ENCODE measurements around the gene MVD. TPM values are rescaled to one million over a fixed set of nuclear protein-coding genes. Genes with fewer than 3 reads are reported as not detected.
A peak's percentile ranks its signal among the peaks of the same experiment; 100 is the strongest.

MVD gene
- total and polyA plus RNA-seq, 8 donors: 7.1 to 302 (median 45.9) TPM

DNA sequence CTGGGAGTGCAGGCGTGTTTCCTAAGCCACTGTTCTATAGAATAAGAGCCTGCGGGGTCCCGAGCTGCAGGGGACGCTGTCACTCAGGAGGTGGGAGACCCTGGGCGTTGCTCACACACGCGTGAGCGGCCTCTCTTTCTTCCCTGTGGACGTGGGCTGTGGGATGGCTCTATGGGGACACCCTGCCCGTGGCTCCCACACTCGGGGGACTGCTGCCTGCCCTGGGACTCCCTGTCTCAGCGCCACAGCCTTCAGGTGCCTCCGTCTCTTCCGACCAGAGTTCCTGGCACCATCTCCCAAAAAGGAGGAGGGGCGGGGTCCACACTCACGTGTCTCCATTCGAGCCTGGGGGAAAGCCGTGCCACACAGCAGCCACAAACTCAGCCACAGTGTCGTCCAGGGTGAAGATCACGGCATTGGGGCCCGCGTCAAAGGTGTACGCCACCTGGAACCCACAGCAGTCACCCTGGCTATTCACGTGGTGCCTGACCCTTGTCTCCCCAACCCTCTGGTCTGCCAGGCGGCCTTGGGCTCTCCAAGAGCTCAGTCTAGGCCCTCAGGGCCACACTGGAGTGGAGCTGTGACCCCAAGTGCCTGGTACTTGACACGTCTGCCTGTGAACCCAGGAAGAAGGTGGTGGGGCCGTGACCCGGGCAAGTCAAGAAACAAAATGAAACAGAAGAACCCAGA is 8.4 kb downstream of the MVD start:
- TF ChIP-seq POLR2A (IDR thresholded peaks at IDR 0.05) (no peak), POLR2AphosphoS5 (IDR thresholded peaks at IDR 0.05) (no peak), EP300 (IDR thresholded peaks at IDR 0.05) (no peak), CTCF (IDR thresholded peaks at IDR 0.05) (no peak)
- Histone ChIP-seq H3K27me3 (no peaks in the 10 kb centered on the region), H3K4me3 (no peak overlapping the region), H3K27ac (no peak overlapping the region), H3K9me3 (no peaks in the 10 kb centered on the region), H3K36me3 (peaks cover 8 to 65% (median 56%) of the 10 kb centered on the region in 4 donors), H3K4me1 (peaks cover 20 to 27% (median 24%) of the 10 kb centered on the region in 4 donors)
- intact Hi-C loops (cut with DNase I; ENCODE audit: low total_unique reads): no loop called here
- DNase-seq: no peak
- WGBS, 5 donors: 89 to 95% (median 89%) methylated on average over 10 to 28 of the region's 28 CpGs

DNA sequence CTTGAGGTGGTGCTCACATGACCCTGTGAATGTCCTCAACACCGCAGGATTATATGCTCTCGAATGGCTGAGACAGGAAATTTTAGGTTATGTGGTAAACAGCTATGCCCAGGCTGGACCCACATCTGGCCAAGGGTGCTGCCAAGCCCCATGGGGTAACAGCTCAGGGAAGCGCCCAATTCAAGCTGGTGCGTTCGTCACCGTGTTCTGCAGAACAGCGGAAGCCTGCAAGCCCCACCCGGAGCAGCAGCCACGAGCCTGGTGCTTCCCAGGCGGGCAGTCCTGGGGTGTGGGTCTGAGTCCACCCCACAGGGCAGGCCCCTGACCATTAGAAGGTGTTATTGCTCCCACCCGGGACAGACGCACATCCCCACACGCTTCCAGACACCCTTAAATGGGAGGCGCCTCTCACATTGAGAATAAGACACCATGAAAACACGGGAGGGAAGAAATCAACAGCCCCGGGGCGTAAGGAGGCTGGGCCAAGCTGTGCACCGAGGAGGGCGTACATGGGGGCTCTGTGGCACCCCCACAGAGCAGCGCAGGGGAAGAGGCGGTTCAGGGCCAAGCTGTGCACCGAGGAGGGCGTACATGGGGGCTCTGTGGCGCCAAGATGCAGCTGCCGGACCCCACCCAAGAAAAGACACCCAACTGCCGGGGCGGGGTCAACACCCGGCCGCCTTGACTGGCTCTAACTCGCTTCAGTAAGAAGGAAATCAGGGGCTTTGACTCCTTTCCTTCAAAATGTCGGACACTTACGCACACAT is 9.1 kb downstream of the MVD start:
- no peak for DNase-seq
- H3K36me3 ChIP-seq: peaks cover 8 to 65% (median 58%) of the 10 kb centered on the region in 4 donors
- 87 to 90% (median 87%) methylated on average over 30 to 32 of the region's 32 CpGs for WGBS, 5 donors

DNA sequence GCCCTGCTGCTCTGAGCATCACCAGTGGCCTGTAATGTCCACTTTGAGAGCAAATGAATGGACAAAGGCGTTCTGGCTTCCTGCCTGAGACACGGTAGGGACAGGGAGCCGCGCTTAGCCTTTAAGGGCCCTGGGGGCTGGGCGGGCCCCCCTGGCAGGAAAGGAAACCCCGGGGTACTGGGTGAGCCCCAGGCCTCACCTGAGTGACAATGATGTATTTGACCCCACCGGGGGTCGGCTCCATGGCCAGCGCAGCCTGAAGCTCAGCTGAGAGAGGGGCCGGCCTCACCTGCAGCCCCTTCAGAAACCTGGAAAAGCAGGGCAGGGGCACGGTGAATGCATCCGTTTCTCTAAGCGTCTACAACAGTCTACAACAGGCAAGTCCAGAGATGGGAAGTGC is 9.8 kb downstream of the MVD start:
- Histone ChIP-seq H3K27ac (peak overlapping the region in 1 of 5 donors; percentile 91), H3K36me3 (peaks cover 7 to 61% (median 54%) of the 10 kb centered on the region in 4 donors), H3K27me3 (no peaks in the 10 kb centered on the region), H3K9me3 (no peaks in the 10 kb centered on the region), H3K4me1 (peaks cover 27 to 35% (median 31%) of the 10 kb centered on the region in 4 donors), H3K4me3 (no peak overlapping the region)
- DNase-seq: no peak
- TF ChIP-seq POLR2A (IDR thresholded peaks at IDR 0.05): no peak
- TF ChIP-seq CTCF (IDR thresholded peaks at IDR 0.05): no peak
- no peak for TF ChIP-seq EP300 (IDR thresholded peaks at IDR 0.05)
- no peak for TF ChIP-seq POLR2AphosphoS5 (IDR thresholded peaks at IDR 0.05)
- intact Hi-C loops (cut with DNase I; ENCODE audit: low total_unique reads): no loop called here
- WGBS, 5 donors: 85 to 95% (median 92%) methylated on average over 12 to 13 of the region's 13 CpGs

More for the DNA sequence above, 9.1 kb downstream of the MVD start:
- intact Hi-C loops (cut with DNase I; ENCODE audit: low total_unique reads): no loop called here
- Histone ChIP-seq H3K27ac (no peak overlapping the region), H3K9me3 (no peaks in the 10 kb centered on the region), H3K4me1 (peaks cover 27 to 30% (median 28%) of the 10 kb centered on the region in 4 donors), H3K27me3 (no peaks in the 10 kb centered on the region), H3K4me3 (no peak overlapping the region)
- TF ChIP-seq POLR2A (IDR thresholded peaks at IDR 0.05): no peak
- TF ChIP-seq EP300 (IDR thresholded peaks at IDR 0.05): no peak
- TF ChIP-seq POLR2AphosphoS5 (IDR thresholded peaks at IDR 0.05): no peak
- no peak for TF ChIP-seq CTCF (IDR thresholded peaks at IDR 0.05)

DNA sequence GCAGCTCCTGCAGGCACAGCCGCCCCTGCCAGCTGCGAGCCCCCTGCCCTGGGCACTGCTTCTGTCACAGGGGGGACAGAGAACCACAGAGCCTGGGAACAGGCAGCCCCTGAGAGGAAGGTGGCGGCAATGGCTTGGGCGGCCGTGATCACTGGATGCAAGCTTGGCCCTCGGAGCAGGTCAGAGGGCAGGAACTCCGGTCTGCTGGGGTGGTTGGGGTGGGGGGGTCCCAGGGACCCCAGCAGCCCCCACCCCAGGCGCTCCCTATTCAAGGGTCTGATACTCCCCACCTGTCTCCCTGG is 10.2 kb downstream of the MVD start:
- no peak for DNase-seq
- Histone ChIP-seq H3K9me3 (no peaks in the 10 kb centered on the region), H3K27ac (peak overlapping the region in 2 of 5 donors; percentile 80 to 91), H3K27me3 (no peaks in the 10 kb centered on the region), H3K4me3 (no peak overlapping the region), H3K36me3 (peaks cover 6 to 57% (median 50%) of the 10 kb centered on the region in 4 donors), H3K4me1 (peaks cover 27 to 38% (median 32%) of the 10 kb centered on the region in 4 donors)
- intact Hi-C loops (cut with DNase I; ENCODE audit: low total_unique reads): no loop called here
- WGBS, 5 donors: 80 to 99% (median 94%) methylated on average over 2 to 8 of the region's 8 CpGs
- no peak for TF ChIP-seq POLR2AphosphoS5 (IDR thresholded peaks at IDR 0.05)
- TF ChIP-seq POLR2A (IDR thresholded peaks at IDR 0.05): no peak
- no peak for TF ChIP-seq EP300 (IDR thresholded peaks at IDR 0.05)
- TF ChIP-seq CTCF (IDR thresholded peaks at IDR 0.05): no peak

Data from stomach (tissue), 9 donors.